ENCODE data around the gene PRAF2. TPM values are rescaled to one million over a fixed set of nuclear protein-coding genes. Genes with fewer than 3 reads are reported as not detected.

PRAF2 gene
- total and polyA plus RNA-seq, 2 of the 13 experiments (the other 11 are each of a cell fraction or from before 2014, with no cell fraction given): 0.33 to 2.6 TPM

- TF ChIP-seq, protein P1, sequence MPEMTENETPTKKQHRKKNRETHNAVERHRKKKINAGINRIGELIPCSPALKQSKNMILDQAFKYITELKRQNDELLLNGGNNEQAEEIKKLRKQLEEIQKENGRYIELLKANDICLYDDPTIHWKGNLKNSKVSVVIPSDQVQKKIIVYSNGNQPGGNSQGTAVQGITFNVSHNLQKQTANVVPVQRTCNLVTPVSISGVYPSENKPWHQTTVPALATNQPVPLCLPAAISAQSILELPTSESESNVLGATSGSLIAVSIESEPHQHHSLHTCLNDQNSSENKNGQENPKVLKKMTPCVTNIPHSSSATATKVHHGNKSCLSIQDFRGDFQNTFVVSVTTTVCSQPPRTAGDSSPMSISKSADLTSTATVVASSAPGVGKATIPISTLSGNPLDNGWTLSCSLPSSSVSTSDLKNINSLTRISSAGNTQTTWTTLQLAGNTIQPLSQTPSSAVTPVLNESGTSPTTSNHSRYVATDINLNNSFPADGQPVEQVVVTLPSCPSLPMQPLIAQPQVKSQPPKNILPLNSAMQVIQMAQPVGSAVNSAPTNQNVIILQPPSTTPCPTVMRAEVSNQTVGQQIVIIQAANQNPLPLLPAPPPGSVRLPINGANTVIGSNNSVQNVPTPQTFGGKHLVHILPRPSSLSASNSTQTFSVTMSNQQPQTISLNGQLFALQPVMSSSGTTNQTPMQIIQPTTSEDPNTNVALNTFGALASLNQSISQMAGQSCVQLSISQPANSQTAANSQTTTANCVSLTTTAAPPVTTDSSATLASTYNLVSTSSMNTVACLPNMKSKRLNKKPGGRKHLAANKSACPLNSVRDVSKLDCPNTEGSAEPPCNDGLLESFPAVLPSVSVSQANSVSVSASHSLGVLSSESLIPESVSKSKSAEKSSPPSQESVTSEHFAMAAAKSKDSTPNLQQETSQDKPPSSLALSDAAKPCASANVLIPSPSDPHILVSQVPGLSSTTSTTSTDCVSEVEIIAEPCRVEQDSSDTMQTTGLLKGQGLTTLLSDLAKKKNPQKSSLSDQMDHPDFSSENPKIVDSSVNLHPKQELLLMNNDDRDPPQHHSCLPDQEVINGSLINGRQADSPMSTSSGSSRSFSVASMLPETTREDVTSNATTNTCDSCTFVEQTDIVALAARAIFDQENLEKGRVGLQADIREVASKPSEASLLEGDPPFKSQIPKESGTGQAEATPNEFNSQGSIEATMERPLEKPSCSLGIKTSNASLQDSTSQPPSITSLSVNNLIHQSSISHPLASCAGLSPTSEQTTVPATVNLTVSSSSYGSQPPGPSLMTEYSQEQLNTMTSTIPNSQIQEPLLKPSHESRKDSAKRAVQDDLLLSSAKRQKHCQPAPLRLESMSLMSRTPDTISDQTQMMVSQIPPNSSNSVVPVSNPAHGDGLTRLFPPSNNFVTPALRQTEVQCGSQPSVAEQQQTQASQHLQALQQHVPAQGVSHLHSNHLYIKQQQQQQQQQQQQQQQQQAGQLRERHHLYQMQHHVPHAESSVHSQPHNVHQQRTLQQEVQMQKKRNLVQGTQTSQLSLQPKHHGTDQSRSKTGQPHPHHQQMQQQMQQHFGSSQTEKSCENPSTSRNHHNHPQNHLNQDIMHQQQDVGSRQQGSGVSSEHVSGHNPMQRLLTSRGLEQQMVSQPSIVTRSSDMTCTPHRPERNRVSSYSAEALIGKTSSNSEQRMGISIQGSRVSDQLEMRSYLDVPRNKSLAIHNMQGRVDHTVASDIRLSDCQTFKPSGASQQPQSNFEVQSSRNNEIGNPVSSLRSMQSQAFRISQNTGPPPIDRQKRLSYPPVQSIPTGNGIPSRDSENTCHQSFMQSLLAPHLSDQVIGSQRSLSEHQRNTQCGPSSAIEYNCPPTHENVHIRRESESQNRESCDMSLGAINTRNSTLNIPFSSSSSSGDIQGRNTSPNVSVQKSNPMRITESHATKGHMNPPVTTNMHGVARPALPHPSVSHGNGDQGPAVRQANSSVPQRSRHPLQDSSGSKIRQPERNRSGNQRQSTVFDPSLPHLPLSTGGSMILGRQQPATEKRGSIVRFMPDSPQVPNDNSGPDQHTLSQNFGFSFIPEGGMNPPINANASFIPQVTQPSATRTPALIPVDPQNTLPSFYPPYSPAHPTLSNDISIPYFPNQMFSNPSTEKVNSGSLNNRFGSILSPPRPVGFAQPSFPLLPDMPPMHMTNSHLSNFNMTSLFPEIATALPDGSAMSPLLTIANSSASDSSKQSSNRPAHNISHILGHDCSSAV (CRISPR knock-in tag; IDR thresholded peaks at IDR 0.05; ENCODE audit: borderline replicate concordance): no peak
- TF ChIP-seq ZNF619 (CRISPR knock-in tag; IDR thresholded peaks at IDR 0.05) (no peak), ARHGAP35 (CRISPR knock-in tag; IDR thresholded peaks at IDR 0.05; ENCODE audit: borderline replicate concordance) (no peak), ZNF646 (CRISPR knock-in tag; IDR thresholded peaks at IDR 0.05) (no peak), HNF4A (CRISPR knock-in tag; IDR thresholded peaks at IDR 0.05) (no peak), RNF2 (conservative IDR thresholded peaks at IDR 0.05; ENCODE audit: low read depth) (no peak), GZF1 (CRISPR knock-in tag; IDR thresholded peaks at IDR 0.05) (no peak), ZNF282 (IDR thresholded peaks at IDR 0.05; ENCODE audit: partially characterized antibody) (no peak), ZNF564 (CRISPR knock-in tag; IDR thresholded peaks at IDR 0.05) (peak; percentile 71; the same call in 1 of the 2 replicates), ZNF207 (IDR thresholded peaks at IDR 0.05; ENCODE audit: borderline replicate concordance) (no peak), FOXC1 (CRISPR knock-in tag; IDR thresholded peaks at IDR 0.05; ENCODE audit: borderline replicate concordance) (no peak; the same call in 1 of the 2 replicates), ZNF484 (CRISPR knock-in tag; IDR thresholded peaks at IDR 0.05; ENCODE audit: borderline replicate concordance, low read depth) (no peak), REPIN1 (CRISPR knock-in tag; IDR thresholded peaks at IDR 0.05; ENCODE audit: borderline replicate concordance, low read depth) (no peak), GATAD1 (CRISPR knock-in tag; IDR thresholded peaks at IDR 0.05) (peak; percentile 81)
Observed at GRCh38 chrX:49079489-49080428, 6.0 kb upstream of the PRAF2 start, which contains the start of gene WDR45 (continued).
